ENCODE data around the gene PRDX4.

PRDX4 gene

DNA sequence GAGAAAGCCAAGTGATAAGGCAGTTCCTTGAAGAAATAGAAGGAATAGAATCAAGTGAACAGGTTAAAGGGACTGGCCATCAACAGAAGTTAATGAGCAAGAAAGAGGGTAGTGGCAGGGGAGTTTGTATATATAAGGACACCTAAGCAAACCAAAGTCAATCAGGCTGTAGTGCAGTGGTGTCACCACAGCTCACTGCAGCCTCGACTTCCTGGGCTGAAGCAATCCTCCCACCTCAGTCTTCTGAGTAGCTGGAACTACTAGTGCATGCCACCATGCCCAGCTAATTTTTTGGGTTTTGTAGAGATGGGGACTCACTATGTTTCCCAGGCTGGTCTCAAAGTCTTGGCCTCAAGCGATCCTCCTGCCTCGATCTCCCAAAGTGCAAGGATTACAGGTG is 59.9 kb downstream of the PRDX4 start:
- H3K27ac Mint-ChIP-seq = no peak overlapping the region
- no peak overlapping the region for H3K4me3 Mint-ChIP-seq
- DNase-seq (ENCODE audit: low spot score in 2 of 2) (no peak), ATAC-seq (no peak)
- no peaks in the 10 kb centered on the region for H3K9me3 Mint-ChIP-seq
- peaks cover 9% of the 10 kb centered on the region for H3K4me1 Mint-ChIP-seq
- peaks cover 94% of the 10 kb centered on the region for H3K36me3 Mint-ChIP-seq

DNA sequence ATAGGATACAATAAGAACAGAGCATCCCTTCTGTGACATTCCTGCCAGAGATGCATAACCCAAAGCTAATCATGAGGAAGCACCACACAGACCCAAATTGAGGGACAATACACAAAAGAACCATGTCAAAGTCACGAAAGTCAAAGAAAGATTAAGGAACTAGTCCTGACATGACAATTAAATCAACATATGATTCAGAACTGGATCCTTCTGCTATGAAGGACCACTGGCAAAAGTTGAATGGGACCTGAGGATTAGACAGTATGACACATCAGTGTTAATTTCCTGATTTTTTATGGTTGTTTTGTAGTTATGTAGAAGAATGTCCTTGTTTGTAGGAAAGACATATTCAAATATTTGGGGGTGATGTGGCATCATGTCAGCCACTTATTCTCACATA is 61.9 kb downstream of the PRDX4 start:
- H3K36me3 Mint-ChIP-seq = peaks cover 86% of the 10 kb centered on the region
- DNase-seq (ENCODE audit: low spot score in 2 of 2) (no peak), ATAC-seq (no peak)
- no peak overlapping the region for H3K4me3 Mint-ChIP-seq
- H3K27ac Mint-ChIP-seq = no peak overlapping the region
- no peaks in the 10 kb centered on the region for H3K9me3 Mint-ChIP-seq
- H3K4me1 Mint-ChIP-seq = peaks cover 20% of the 10 kb centered on the region

DNA sequence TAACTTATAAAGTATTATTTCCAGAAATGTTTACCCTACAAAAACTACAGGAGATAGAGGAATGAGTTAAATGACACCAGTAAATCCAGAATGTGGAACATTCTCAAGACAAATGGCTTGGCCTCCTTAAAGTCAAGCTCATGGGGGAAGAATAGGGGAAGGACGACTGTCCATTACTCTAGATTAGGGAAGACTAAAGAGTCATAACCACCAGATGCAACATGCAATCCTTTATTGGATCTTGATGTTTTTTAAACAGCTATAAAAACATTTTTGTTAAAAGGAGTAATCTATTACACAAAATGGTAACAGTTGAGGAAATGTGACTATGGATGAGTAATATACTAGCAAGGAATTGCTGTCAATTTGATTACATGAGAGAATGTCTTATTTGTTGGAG is 64.7 kb downstream of the PRDX4 start:
- Mint-ChIP-seq H3K36me3 (peaks cover 67% of the 10 kb centered on the region), H3K9me3 (no peaks in the 10 kb centered on the region), H3K4me3 (no peak overlapping the region), H3K27ac (peak overlapping the region; percentile 37), H3K4me1 (peaks cover 26% of the 10 kb centered on the region)
- ATAC-seq (no peak), DNase-seq (ENCODE audit: low spot score in 2 of 2) (no peak)

DNA sequence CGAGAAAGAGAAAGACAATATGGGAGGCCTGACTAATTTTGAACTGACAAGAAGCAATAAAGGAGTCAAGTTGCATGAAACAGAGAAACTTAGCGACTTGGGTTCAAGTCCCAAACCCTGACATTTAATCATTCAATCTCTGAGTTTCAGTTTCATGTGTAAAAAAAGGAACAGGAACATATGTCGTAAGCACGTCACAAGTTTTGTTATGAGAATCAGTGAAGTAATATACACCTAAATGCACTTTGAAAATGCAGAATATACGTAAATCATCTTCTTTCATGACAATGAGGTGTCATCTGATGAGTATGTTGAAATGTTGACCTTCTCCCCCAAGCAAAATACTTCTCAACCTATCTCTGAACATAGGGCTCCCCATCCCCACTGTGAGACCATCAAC is 65.4 kb downstream of the PRDX4 start:
- Mint-ChIP-seq H3K4me1 (peaks cover 26% of the 10 kb centered on the region), H3K9me3 (no peaks in the 10 kb centered on the region), H3K36me3 (peaks cover 60% of the 10 kb centered on the region), H3K27ac (peak overlapping the region; percentile 64), H3K4me3 (peak overlapping the region; percentile 36)
- no peak for DNase-seq (ENCODE audit: low spot score in 2 of 2)
- peak; percentile 94 for ATAC-seq

Measured in stimulated activated effector memory CD8-positive, alpha-beta T cell treated with anti-CD3 and anti-CD28 coated beads, Interleukin-12 subunit alpha, Interleukin-12 subunit beta, amount 100 ng/mL, for 72 hours (primary cell).